ENCODE measurements around the gene SEC23A. TPM values are rescaled to one million over a fixed set of nuclear protein-coding genes. Genes with fewer than 3 reads are reported as not detected.

Gene SEC23A
- total and polyA plus RNA-seq, 2 of the 8 experiments (the other 6 are each of a cell fraction or from before 2014, with no cell fraction given) = 30.9 to 58.2 TPM

DNA sequence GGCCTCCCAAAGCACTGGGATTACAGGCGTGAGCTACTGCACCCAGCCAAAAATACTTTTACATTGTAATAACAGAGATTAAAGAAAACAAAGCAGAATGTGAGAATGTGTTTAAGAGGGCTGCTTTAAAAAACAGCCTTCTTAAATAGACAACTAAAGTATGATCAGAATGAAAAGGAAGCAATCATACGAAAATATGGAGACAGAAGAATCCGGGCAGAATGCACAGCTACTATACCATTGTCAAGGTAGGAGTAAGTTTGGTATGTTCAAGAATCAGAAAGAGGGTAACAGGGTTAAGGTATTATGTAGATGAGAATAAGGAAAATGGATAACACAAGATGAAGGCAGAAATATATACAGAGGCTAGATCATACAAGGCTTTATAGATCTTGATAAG, 8.5 kb downstream of the SEC23A start (continued):
- TF ChIP-seq, protein P1, sequence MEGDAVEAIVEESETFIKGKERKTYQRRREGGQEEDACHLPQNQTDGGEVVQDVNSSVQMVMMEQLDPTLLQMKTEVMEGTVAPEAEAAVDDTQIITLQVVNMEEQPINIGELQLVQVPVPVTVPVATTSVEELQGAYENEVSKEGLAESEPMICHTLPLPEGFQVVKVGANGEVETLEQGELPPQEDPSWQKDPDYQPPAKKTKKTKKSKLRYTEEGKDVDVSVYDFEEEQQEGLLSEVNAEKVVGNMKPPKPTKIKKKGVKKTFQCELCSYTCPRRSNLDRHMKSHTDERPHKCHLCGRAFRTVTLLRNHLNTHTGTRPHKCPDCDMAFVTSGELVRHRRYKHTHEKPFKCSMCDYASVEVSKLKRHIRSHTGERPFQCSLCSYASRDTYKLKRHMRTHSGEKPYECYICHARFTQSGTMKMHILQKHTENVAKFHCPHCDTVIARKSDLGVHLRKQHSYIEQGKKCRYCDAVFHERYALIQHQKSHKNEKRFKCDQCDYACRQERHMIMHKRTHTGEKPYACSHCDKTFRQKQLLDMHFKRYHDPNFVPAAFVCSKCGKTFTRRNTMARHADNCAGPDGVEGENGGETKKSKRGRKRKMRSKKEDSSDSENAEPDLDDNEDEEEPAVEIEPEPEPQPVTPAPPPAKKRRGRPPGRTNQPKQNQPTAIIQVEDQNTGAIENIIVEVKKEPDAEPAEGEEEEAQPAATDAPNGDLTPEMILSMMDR (IDR thresholded peaks at IDR 0.05; ENCODE audit: control extremely low read depth in 1 of 3, insufficient read depth in 1 of 3, low read depth in 1 of 3, low read length in 3 of 3) = no peak

Data from H1 (cell line).